ENCODE data around the gene FSTL4.

Gene FSTL4

GRCh38 chr5:133427121-133427777, 185.1 kb downstream of the FSTL4 start:
- DNase-seq, result no peak
- no peak overlapping the region for H3K4me3 ChIP-seq (ENCODE audit: low read length)

DNA sequence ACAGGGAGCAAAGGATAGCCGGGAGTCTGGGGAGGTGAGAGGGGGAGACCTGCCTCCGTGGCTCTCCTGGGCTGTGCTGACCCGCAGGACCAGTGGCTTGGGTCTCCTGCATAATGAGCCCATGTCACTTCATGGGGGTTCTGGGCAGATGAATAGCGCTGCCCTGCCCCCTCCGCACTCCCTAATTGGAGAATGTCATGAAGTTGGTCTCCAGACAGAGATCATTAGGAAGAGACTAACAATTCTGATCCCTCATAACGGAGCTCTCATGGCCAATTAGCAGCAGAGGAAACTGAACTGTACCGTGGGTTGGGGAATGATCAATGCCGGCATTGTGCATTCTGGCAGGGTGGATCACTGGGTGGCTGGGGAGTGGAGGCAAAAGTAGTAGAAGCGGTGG, 186.1 kb downstream of the FSTL4 start:
- H3K9me3 ChIP-seq (replicated peaks; ENCODE audit: insufficient read depth, low read length), result no peaks in the 10 kb centered on the region
- no peak overlapping the region for H2AFZ ChIP-seq (ENCODE audit: low read length)
- no peak overlapping the region for H3K27ac ChIP-seq (ENCODE audit: low read length)
- H3K4me2 ChIP-seq (ENCODE audit: low read depth, low read length), result no peak overlapping the region
- H3F3A ChIP-seq (ENCODE audit: insufficient read depth, low read length), result no peaks in the 10 kb centered on the region
- TF ChIP-seq EZH2 (optimal IDR thresholded peaks at IDR 0.05; ENCODE audit: low read depth, low read length) (no peak), EZH2phosphoT487 (IDR thresholded peaks at IDR 0.05; ENCODE audit: low read length) (no peak)
- TF ChIP-seq, protein P1, sequence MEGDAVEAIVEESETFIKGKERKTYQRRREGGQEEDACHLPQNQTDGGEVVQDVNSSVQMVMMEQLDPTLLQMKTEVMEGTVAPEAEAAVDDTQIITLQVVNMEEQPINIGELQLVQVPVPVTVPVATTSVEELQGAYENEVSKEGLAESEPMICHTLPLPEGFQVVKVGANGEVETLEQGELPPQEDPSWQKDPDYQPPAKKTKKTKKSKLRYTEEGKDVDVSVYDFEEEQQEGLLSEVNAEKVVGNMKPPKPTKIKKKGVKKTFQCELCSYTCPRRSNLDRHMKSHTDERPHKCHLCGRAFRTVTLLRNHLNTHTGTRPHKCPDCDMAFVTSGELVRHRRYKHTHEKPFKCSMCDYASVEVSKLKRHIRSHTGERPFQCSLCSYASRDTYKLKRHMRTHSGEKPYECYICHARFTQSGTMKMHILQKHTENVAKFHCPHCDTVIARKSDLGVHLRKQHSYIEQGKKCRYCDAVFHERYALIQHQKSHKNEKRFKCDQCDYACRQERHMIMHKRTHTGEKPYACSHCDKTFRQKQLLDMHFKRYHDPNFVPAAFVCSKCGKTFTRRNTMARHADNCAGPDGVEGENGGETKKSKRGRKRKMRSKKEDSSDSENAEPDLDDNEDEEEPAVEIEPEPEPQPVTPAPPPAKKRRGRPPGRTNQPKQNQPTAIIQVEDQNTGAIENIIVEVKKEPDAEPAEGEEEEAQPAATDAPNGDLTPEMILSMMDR (IDR thresholded peaks at IDR 0.05; ENCODE audit: low read length), result no peak
- no peak overlapping the region for H3K4me3 ChIP-seq (ENCODE audit: low read length)
- no peak overlapping the region for H3K9ac ChIP-seq (ENCODE audit: low read length)
- DNase-seq, result no peak
- H3K36me3 ChIP-seq (replicated peaks; ENCODE audit: insufficient read depth, low read length), result no peaks in the 10 kb centered on the region
- no peaks in the 10 kb centered on the region for H3K79me2 ChIP-seq (ENCODE audit: low read length)
- H3K9me2 ChIP-seq (replicated peaks; ENCODE audit: insufficient read depth, low read length), result no peaks in the 10 kb centered on the region
- H4K20me1 ChIP-seq (ENCODE audit: insufficient read depth, low read length), result no peaks in the 10 kb centered on the region
- H3K27me3 ChIP-seq (replicated peaks; ENCODE audit: insufficient read depth, low read length), result no peaks in the 10 kb centered on the region
- no peaks in the 10 kb centered on the region for H3K4me1 ChIP-seq (ENCODE audit: low read length)

More at GRCh38 chr5:133427121-133427777, 185.1 kb downstream of the FSTL4 start:
- Histone ChIP-seq H3K4me1 (ENCODE audit: low read length) (no peaks in the 10 kb centered on the region), H3K27me3 (replicated peaks; ENCODE audit: insufficient read depth, low read length) (no peaks in the 10 kb centered on the region), H3K9me3 (replicated peaks; ENCODE audit: insufficient read depth, low read length) (no peaks in the 10 kb centered on the region), H3K4me2 (ENCODE audit: low read depth, low read length) (no peak overlapping the region), H2AFZ (ENCODE audit: low read length) (no peak overlapping the region), H3K36me3 (replicated peaks; ENCODE audit: insufficient read depth, low read length) (no peaks in the 10 kb centered on the region), H4K20me1 (ENCODE audit: insufficient read depth, low read length) (no peaks in the 10 kb centered on the region), H3K9ac (ENCODE audit: low read length) (no peak overlapping the region), H3K9me2 (replicated peaks; ENCODE audit: insufficient read depth, low read length) (no peaks in the 10 kb centered on the region), H3K27ac (ENCODE audit: low read length) (no peak overlapping the region), H3F3A (ENCODE audit: insufficient read depth, low read length) (no peaks in the 10 kb centered on the region), H3K79me2 (ENCODE audit: low read length) (no peaks in the 10 kb centered on the region)
- TF ChIP-seq, protein P1 (IDR thresholded peaks at IDR 0.05; ENCODE audit: low read length), result no peak
- TF ChIP-seq EZH2phosphoT487 (IDR thresholded peaks at IDR 0.05; ENCODE audit: low read length) (no peak), EZH2 (optimal IDR thresholded peaks at IDR 0.05; ENCODE audit: low read depth, low read length) (no peak)

GRCh38 chr5:133425764-133426163, 186.6 kb downstream of the FSTL4 start:
- DNase-seq, result no peak
- no peaks in the 10 kb centered on the region for H3K79me2 ChIP-seq (ENCODE audit: low read length)
- TF ChIP-seq EZH2 (optimal IDR thresholded peaks at IDR 0.05; ENCODE audit: low read depth, low read length) (no peak), EZH2phosphoT487 (IDR thresholded peaks at IDR 0.05; ENCODE audit: low read length) (no peak)
- TF ChIP-seq, protein P1 (IDR thresholded peaks at IDR 0.05; ENCODE audit: low read length), result no peak
- no peaks in the 10 kb centered on the region for H3K27me3 ChIP-seq (replicated peaks; ENCODE audit: insufficient read depth, low read length)
- H3K9me2 ChIP-seq (replicated peaks; ENCODE audit: insufficient read depth, low read length), result no peaks in the 10 kb centered on the region
- no peak overlapping the region for H3K4me3 ChIP-seq (ENCODE audit: low read length)
- no peaks in the 10 kb centered on the region for H3F3A ChIP-seq (ENCODE audit: insufficient read depth, low read length)
- H3K27ac ChIP-seq (ENCODE audit: low read length), result no peak overlapping the region
- H3K4me2 ChIP-seq (ENCODE audit: low read depth, low read length), result no peak overlapping the region
- no peaks in the 10 kb centered on the region for H3K36me3 ChIP-seq (replicated peaks; ENCODE audit: insufficient read depth, low read length)
- no peak overlapping the region for H3K9ac ChIP-seq (ENCODE audit: low read length)
- H2AFZ ChIP-seq (ENCODE audit: low read length), result no peak overlapping the region
- no peaks in the 10 kb centered on the region for H3K9me3 ChIP-seq (replicated peaks; ENCODE audit: insufficient read depth, low read length)
- no peaks in the 10 kb centered on the region for H4K20me1 ChIP-seq (ENCODE audit: insufficient read depth, low read length)
- no peaks in the 10 kb centered on the region for H3K4me1 ChIP-seq (ENCODE audit: low read length)
